K562 (cell line): ENCODE measurements around the gene EML6. TPM values are rescaled to one million over a fixed set of nuclear protein-coding genes. Genes with fewer than 3 reads are reported as not detected.

Experiments used
- ATAC-seq: fragments of 200-7000 bp; cut with Tn5 transposase; 3 replicates; pipeline ENCODE4 v1.9.1; 2020; ENCODE audit warnings: moderate library complexity
- BruUV-seq: library from RNA; stranded (reverse); fragments of 400-500 nt; replicated peaks from 2 replicates; lab custom pipeline; 2021; lab: Mats Ljungman, UMichigan
- CTCF ChIA-PET: fragments of 300-600 bp; formaldehyde crosslinking; extraction: SDS; loops from one replicate; lab custom pipeline; 2021; ENCODE audit warnings: low intra/inter-chr PET ratio; lab: Yijun Ruan, JAX
- POLR2A ChIA-PET: fragments of 300-600, 350-650 bp; sonication (Branson Sonifier 250); formaldehyde crosslinking; extraction: SDS; loops from one replicate; lab custom pipeline; 2021; ENCODE audit warnings: antibody characterized with exemption, inconsistent platforms; lab: Yijun Ruan, JAX
- DNase-seq, 4 experiments: peaks; one replicate each; pipeline versions ENCODE4 v3.0.0 to v3.0.0-alpha.2; 2011 to 2018; ENCODE audit warnings: low spot score in 3 of 4, mixed read lengths in 3 of 4; ENCODE audit errors: extremely low read depth in 1 of 4
- FAIRE-seq: peaks from 2 replicates; lab custom pipeline; 2011; peaks lifted over from hg19 to GRCh38; lab: Jason Lieb, UNC
- H2AFZ ChIP-seq: 2 replicates; pipeline ENCODE4 v1.6.0; 2011; ENCODE audit warnings: low read depth, low read length, control low read depth, inconsistent platforms
- H3K27ac ChIP-seq: fragments of 200-600 bp; 3 replicates; pipeline ENCODE4 v1.8.0; 2011; ENCODE audit warnings: low read depth, mild to moderate bottlenecking, control low read depth, inconsistent platforms, low read length, moderate library complexity, mixed read lengths; ENCODE audit errors: extremely low read depth
- H3K27me3 ChIP-seq, 2 experiments: fragments of 300-600 bp in 1 of 2; 2 replicates in 1 of 2; 3 replicates in 1 of 2; pipeline versions ENCODE4 v1.6.0 to v1.8.0; 2011; ENCODE audit warnings: inconsistent platforms in 2 of 2, low read length in 2 of 2, mild to moderate bottlenecking in 1 of 2, mixed read lengths in 1 of 2, moderate library complexity in 1 of 2; ENCODE audit not compliant: control insufficient read depth in 2 of 2, insufficient read depth in 2 of 2
- H3K36me3 ChIP-seq: fragments of 300-600 bp; 3 replicates; pipeline ENCODE4 v1.8.0; 2011; ENCODE audit warnings: mild to moderate bottlenecking, low read length, inconsistent platforms; ENCODE audit not compliant: control insufficient read depth, insufficient read depth
- H3K4me1 ChIP-seq, 2 experiments: fragments of 200-600 bp in 1 of 2; replicated peaks in 1 of 2; 2 replicates in 1 of 2; 3 replicates in 1 of 2; pipeline versions ENCODE4 v1.5.1 to v1.8.0; 2011; ENCODE audit warnings: inconsistent platforms in 2 of 2, low read length in 2 of 2, mild to moderate bottlenecking in 1 of 2, mixed read lengths in 1 of 2, moderate library complexity in 1 of 2; ENCODE audit not compliant: control insufficient read depth in 2 of 2, insufficient read depth in 2 of 2
- H3K4me2 ChIP-seq: 2 replicates; pipeline ENCODE4 v1.6.1; 2011; ENCODE audit warnings: low read length, control low read depth, inconsistent platforms, mixed read lengths; ENCODE audit not compliant: insufficient read depth
- H3K4me3 ChIP-seq: fragments of 200-600 bp; sonication (generic), shearing (Covaris generic); 2 replicates; pipeline ENCODE4 v1.5.1; 2016; ENCODE audit warnings: control low read depth, inconsistent platforms
- H3K79me2 ChIP-seq: fragments of 200-600 bp; 3 replicates; pipeline ENCODE4 v1.8.0; 2011; ENCODE audit warnings: low read length, inconsistent platforms; ENCODE audit not compliant: control insufficient read depth, insufficient read depth
- H3K9ac ChIP-seq, 2 experiments: 2 replicates each; pipeline versions ENCODE4 v1.6.0 to v1.6.1; 2011; ENCODE audit warnings: low read depth in 2 of 2, low read length in 2 of 2, control low read depth in 1 of 2, inconsistent platforms in 1 of 2, mild to moderate bottlenecking in 1 of 2, mixed read lengths in 1 of 2; ENCODE audit not compliant: insufficient read depth in 1 of 2
- H3K9me1 ChIP-seq: one replicate; pipeline ENCODE4 v1.6.0; 2011; ENCODE audit warnings: inconsistent platforms, mild to moderate bottlenecking, low read length, moderate library complexity; ENCODE audit not compliant: control insufficient read depth, insufficient read depth
- H3K9me3 ChIP-seq: replicated peaks from 2 replicates; pipeline ENCODE4 v1.5.1; 2011; ENCODE audit warnings: low read depth, low read length, inconsistent platforms; ENCODE audit not compliant: control insufficient read depth, insufficient read depth
- H4K20me1 ChIP-seq: replicated peaks from 2 replicates; pipeline ENCODE4 v1.6.1; 2011; ENCODE audit warnings: low read length, inconsistent platforms, mixed read lengths; ENCODE audit not compliant: control insufficient read depth, insufficient read depth
- ATF6 ChIP-seq: sonication (generic); formaldehyde crosslinking; IDR thresholded peaks from 2 replicates; pipeline ENCODE4 v1.4.0; 2020; ENCODE audit warnings: mild to moderate bottlenecking, missing genetic modification reagents
- DLX4 ChIP-seq: fragments of 250-450 bp; sonication (Bioruptor Pico); IDR thresholded peaks from 2 replicates; pipeline ENCODE4 v1.6.1; 2021; ENCODE audit warnings: mild to moderate bottlenecking
- FOS ChIP-seq: IDR thresholded peaks from 3 replicates; pipeline ENCODE4 v1.6.1; 2011; ENCODE audit not compliant: insufficient read length; ENCODE audit errors: extremely low read depth
- FOXA1 ChIP-seq: fragments of 450-650 bp; IDR thresholded peaks from 2 replicates; pipeline ENCODE4 v1.6.1; 2016; ENCODE audit warnings: mild to moderate bottlenecking, borderline replicate concordance
- MCM5 ChIP-seq: fragments of 450-650 bp; IDR thresholded peaks from 2 replicates; pipeline ENCODE4 v1.6.1; 2016; ENCODE audit warnings: low read depth
- MTA3 ChIP-seq: fragments of 450-650 bp; formaldehyde crosslinking; IDR thresholded peaks from 2 replicates; pipeline ENCODE4 v1.6.1; 2017; ENCODE audit warnings: mild to moderate bottlenecking, borderline replicate concordance
- PHF20 ChIP-seq: fragments of 450-650 bp; IDR thresholded peaks from 2 replicates; pipeline ENCODE4 v1.6.1; 2018; ENCODE audit not compliant: partially characterized antibody
- SMAD1 ChIP-seq: fragments of 150-350 bp; IDR thresholded peaks from 2 replicates; pipeline ENCODE4 v1.6.1; 2014; ENCODE audit warnings: low read length, low read depth; ENCODE audit not compliant: partially characterized antibody
- SMC3 ChIP-seq: conservative IDR thresholded peaks from 2 replicates; pipeline ENCODE4 v1.6.1; 2011; ENCODE audit warnings: low read depth, low read length, improper control_type of control experiment; ENCODE audit not compliant: insufficient read depth
- SPI1 ChIP-seq: IDR thresholded peaks from 2 replicates; pipeline ENCODE4 v1.6.1; 2011; ENCODE audit warnings: low read depth, low read length, control low read depth, borderline replicate concordance
- TBL1XR1 ChIP-seq, 2 experiments: IDR thresholded peaks; 2 replicates each; pipeline ENCODE4 v1.6.1; 2012; ENCODE audit warnings: improper control_type of control experiment in 2 of 2, low read length in 2 of 2, mild to moderate bottlenecking in 1 of 2
- TCF7L2 ChIP-seq: fragments of 150-350 bp; IDR thresholded peaks from 2 replicates; pipeline ENCODE4 v1.6.1; 2016; ENCODE audit warnings: low read depth, mild to moderate bottlenecking, low read length, moderate library complexity
- ZNF134 ChIP-seq: fragments of 250-450 bp; sonication (Bioruptor Pico); conservative IDR thresholded peaks from 2 replicates; pipeline ENCODE4 v1.4.0; 2020
- ZNF253 ChIP-seq: fragments of 250-450 bp; sonication (Bioruptor Pico); conservative IDR thresholded peaks from 2 replicates; pipeline ENCODE4 v1.6.1; 2021; ENCODE audit warnings: mild to moderate bottlenecking
- ZNF609 ChIP-seq: sonication (generic); formaldehyde crosslinking; IDR thresholded peaks from 2 replicates; pipeline ENCODE4 v1.8.1; 2023; ENCODE audit warnings: missing genetic modification reagents, mild to moderate bottlenecking, borderline replicate concordance
- WGBS: fragments of 100-300 bp; shearing (Covaris generic); methylation state at CpG from one replicate; pipeline ENCODE4 v1.1.6; 2016; ENCODE audit warnings: low coverage, mixed read lengths; ENCODE audit not compliant: insufficient coverage; ENCODE audit errors: missing lambda C conversion rate; 5-methylcytosine and 5-hydroxymethylcytosine counted together
- in situ Hi-C: fragments of 300-500 bp; cut with MboI; formaldehyde crosslinking; loops from 4 replicates; pipeline ENCODE4 v1.15.0; 2018; ENCODE audit warnings: inconsistent platforms, mixed read lengths
- intact Hi-C: fragments of 100-400 bp; cut with micrococcal nuclease; formaldehyde crosslinking; loops from 2 replicates; pipeline ENCODE4 v1.14.2; 2022
- polyA plus RNA-seq, 8 experiments: library from polyadenylated mRNA; depleted of rRNA in 4 of 8; stranded (reverse) in 5 of 8; unstranded in 3 of 8; fragments of >200 nt; fragmentation: Nextera tagmentation in 2 of 8; fragmentation: Illumina TruSeq in 1 of 8; extraction: Ambion mirVana in 2 of 8; extraction: Trizol in 1 of 8; gene quantifications; 2 replicates each; pipeline versions ENCODE4 v1.2.1 to v1.2.3, GENCODE V29; 2011 to 2014; ENCODE audit warnings: inconsistent platforms in 1 of 8, missing spikeins in 1 of 8
- total RNA-seq, 7 experiments: library from RNA; depleted of rRNA in 6 of 7; stranded (reverse); fragments of >200 nt in 6 of 7; fragmentation: Illumina TruSeq in 2 of 7; extraction: Trizol in 2 of 7; gene quantifications; 2 replicates each; pipeline versions ENCODE4 v1.2.1 to v1.2.3, GENCODE V29; 2011 to 2021; ENCODE audit warnings: low replicate concordance in 1 of 7

EML6 gene
- total and polyA plus RNA-seq, 9 of the 15 experiments (the other 6 are each of a cell fraction or from before 2014, with no cell fraction given) = 0.07 to 0.56 (median 0.25) TPM

GRCh38 chr2:54706622-54707021 is 16.8 kb upstream of the EML6 start:
- no peak overlapping the region for H3K27ac ChIP-seq
- CTCF ChIA-PET = no interaction called here
- in situ Hi-C loops = loop anchor here (5.0 to 10.0 kb wide), 2 partner anchors 184 to 592 kb away; partner anchors contain the start of gene ACYP2
- no TSS peak for BruUV-seq
- H3K36me3 ChIP-seq = no peaks in the 10 kb centered on the region
- no peak overlapping the region for H3K4me2 ChIP-seq
- H3K79me2 ChIP-seq = no peaks in the 10 kb centered on the region
- no peak overlapping the region for H2AFZ ChIP-seq
- no peak for ATAC-seq
- intact Hi-C loops = no loop called here
- H3K27me3 ChIP-seq = peaks cover 23 to 24% of the 10 kb centered on the region in 2 experiments; a peak in 4 of 5 replicates
- H3K4me3 ChIP-seq = no peak overlapping the region
- DNase-seq = no peak
- H3K4me1 ChIP-seq = peaks cover 3 to 16% of the 10 kb centered on the region in 2 experiments; a peak in 3 of 5 replicates
- H3K9ac ChIP-seq = no peak overlapping the region
- POLR2A ChIA-PET = interaction anchor here (0.5 kb wide), 1 partner anchor 206 kb away, joined by 4 read pairs; no protein-coding TSS in a partner anchor
- H3K9me3 ChIP-seq = no peaks in the 10 kb centered on the region
- no peaks in the 10 kb centered on the region for H3K9me1 ChIP-seq
- 8% methylated on average over 1 of the region's 1 CpG for WGBS
- no peak for FAIRE-seq
- H4K20me1 ChIP-seq = no peaks in the 10 kb centered on the region
- TF ChIP-seq FOS (no peak), SMC3 (no peak), SPI1 (no peak), PHF20 (no peak), FOXA1 (no peak), ZNF134 (CRISPR knock-in tag) (no peak), ZNF609 (CRISPR knock-in tag) (no peak), DLX4 (CRISPR knock-in tag) (no peak), MTA3 (no peak), ZNF253 (no peak), SMAD1 (no peak), TBL1XR1 (IDR thresholded peaks at IDR 0.05; ENCODE audit: low read length in 2 of 2) (no peak), MCM5 (no peak), ATF6 (CRISPR knock-in tag) (no peak), TCF7L2 (no peak)
